ENCODE results near the gene RSKR. TPM values are rescaled to one million over a fixed set of nuclear protein-coding genes. Genes with fewer than 3 reads are reported as not detected.
"Not testable (repeated sequence)": the region's sequence is repeated elsewhere in the genome, so short reads cannot be mapped to it uniquely, and the experiment has no call there.

Gene RSKR
- total RNA-seq, 1 experiment from 2014 or later, result 15.7 TPM

DNA sequence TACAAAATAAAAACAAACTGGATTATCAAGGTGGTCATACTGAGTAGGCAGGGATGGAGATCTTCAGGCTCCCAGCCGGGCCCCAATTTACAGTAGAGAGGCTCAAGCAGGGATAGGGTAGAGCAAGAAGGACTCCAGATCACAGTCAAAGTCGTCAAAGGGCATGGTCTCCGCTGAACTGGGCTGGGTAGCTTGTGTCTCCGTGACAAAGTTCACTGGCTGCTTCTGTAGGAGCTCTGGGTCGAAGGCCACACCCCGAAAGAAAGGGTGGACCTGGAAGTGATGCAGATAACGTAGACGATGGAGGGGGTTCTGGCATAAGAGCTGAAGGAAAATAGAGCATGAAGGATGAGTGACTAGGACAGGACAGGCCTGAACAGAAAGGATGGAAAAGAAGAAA lies 3.6 kb downstream of the RSKR start:
- H3K36me3 Mint-ChIP-seq (ENCODE audit: insufficient read depth, unreplicated experiment), result peaks cover 38% of the 10 kb centered on the region
- H3K27me3 ChIP-seq (replicated peaks; ENCODE audit: control insufficient read depth, insufficient read depth, low read length), result no peaks in the 10 kb centered on the region
- no peaks in the 10 kb centered on the region for H3K27me3 Mint-ChIP-seq (ENCODE audit: insufficient read depth, unreplicated experiment)
- peaks cover 2% of the 10 kb centered on the region; the same call in 1 of the 2 replicates for H3K36me3 ChIP-seq (ENCODE audit: control insufficient read depth, insufficient read depth, low read length)
- H3K4me1 ChIP-seq, result no peaks in the 10 kb centered on the region; the same call in 1 of the 2 replicates
- peaks cover 9% of the 10 kb centered on the region for H3K4me1 Mint-ChIP-seq (ENCODE audit: low read depth, unreplicated experiment)
- POLR2A ChIA-PET, result interaction anchor here (0.6 kb wide), 1 partner anchor 25 kb away, joined by 4 read pairs; no protein-coding TSS in a partner anchor
- no peak overlapping the region for H3K4me3 ChIP-seq (ENCODE audit: low read depth, low read length)
- H3K4me3 Mint-ChIP-seq (ENCODE audit: unreplicated experiment), result no peak overlapping the region
- CTCF ChIA-PET, result no interaction called here
- no TSS peak for BruUV-seq (replicated peaks)
- no peak overlapping the region for H3K27ac Mint-ChIP-seq (ENCODE audit: unreplicated experiment)
- TF ChIP-seq, protein P1, sequence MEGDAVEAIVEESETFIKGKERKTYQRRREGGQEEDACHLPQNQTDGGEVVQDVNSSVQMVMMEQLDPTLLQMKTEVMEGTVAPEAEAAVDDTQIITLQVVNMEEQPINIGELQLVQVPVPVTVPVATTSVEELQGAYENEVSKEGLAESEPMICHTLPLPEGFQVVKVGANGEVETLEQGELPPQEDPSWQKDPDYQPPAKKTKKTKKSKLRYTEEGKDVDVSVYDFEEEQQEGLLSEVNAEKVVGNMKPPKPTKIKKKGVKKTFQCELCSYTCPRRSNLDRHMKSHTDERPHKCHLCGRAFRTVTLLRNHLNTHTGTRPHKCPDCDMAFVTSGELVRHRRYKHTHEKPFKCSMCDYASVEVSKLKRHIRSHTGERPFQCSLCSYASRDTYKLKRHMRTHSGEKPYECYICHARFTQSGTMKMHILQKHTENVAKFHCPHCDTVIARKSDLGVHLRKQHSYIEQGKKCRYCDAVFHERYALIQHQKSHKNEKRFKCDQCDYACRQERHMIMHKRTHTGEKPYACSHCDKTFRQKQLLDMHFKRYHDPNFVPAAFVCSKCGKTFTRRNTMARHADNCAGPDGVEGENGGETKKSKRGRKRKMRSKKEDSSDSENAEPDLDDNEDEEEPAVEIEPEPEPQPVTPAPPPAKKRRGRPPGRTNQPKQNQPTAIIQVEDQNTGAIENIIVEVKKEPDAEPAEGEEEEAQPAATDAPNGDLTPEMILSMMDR (IDR thresholded peaks at IDR 0.05; ENCODE audit: insufficient read depth in 1 of 2, low read depth in 1 of 2, low read length in 1 of 2, severe bottlenecking in 1 of 2, unreplicated experiment in 1 of 2), result no peak
- no peaks in the 10 kb centered on the region for H3K9me3 ChIP-seq
- no peaks in the 10 kb centered on the region for H3K9me3 Mint-ChIP-seq (ENCODE audit: unreplicated experiment)
- intact Hi-C loops (cut with micrococcal nuclease; ENCODE audit: unreplicated experiment), result no loop called here
- no peak for DNase-seq

DNA sequence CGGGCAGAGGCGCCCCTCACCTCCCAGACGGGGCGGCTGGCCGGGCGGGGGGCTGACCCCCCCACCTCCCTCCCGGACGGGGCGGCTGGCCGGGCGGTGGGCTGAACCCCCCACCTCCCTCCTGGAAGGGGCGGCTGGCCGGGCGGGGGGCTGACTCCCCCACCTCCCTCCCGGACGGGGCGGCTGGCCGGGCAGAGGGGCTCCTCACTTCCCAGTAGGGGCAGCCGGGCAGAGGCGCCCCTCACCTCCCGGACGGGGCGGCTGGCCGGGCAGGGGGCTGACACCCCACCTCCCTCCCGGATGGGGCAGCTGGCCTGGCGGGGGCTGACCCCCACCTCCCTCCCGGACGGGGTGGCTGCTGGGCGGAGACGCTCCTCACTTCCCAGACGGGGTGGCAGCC lies 10.0 kb downstream of the RSKR start:
- H3K27ac Mint-ChIP-seq (ENCODE audit: unreplicated experiment); H3K27me3 ChIP-seq (replicated peaks; ENCODE audit: control insufficient read depth, insufficient read depth, low read length); intact Hi-C loops (cut with micrococcal nuclease; ENCODE audit: unreplicated experiment); H3K4me1 ChIP-seq; H3K9me3 ChIP-seq; H3K4me3 ChIP-seq (ENCODE audit: low read depth, low read length); H3K9me3 Mint-ChIP-seq (ENCODE audit: unreplicated experiment); DNase-seq; POLR2A ChIA-PET; H3K4me3 Mint-ChIP-seq (ENCODE audit: unreplicated experiment); H3K36me3 ChIP-seq (ENCODE audit: control insufficient read depth, insufficient read depth, low read length); H3K27me3 Mint-ChIP-seq (ENCODE audit: insufficient read depth, unreplicated experiment); BruUV-seq (replicated peaks); CTCF ChIA-PET: not testable (repeated sequence)
- Mint-ChIP-seq H3K36me3 (ENCODE audit: insufficient read depth, unreplicated experiment) (peaks cover 21% of the 10 kb centered on the region), H3K4me1 (ENCODE audit: low read depth, unreplicated experiment) (peaks cover 11% of the 10 kb centered on the region)

DNA sequence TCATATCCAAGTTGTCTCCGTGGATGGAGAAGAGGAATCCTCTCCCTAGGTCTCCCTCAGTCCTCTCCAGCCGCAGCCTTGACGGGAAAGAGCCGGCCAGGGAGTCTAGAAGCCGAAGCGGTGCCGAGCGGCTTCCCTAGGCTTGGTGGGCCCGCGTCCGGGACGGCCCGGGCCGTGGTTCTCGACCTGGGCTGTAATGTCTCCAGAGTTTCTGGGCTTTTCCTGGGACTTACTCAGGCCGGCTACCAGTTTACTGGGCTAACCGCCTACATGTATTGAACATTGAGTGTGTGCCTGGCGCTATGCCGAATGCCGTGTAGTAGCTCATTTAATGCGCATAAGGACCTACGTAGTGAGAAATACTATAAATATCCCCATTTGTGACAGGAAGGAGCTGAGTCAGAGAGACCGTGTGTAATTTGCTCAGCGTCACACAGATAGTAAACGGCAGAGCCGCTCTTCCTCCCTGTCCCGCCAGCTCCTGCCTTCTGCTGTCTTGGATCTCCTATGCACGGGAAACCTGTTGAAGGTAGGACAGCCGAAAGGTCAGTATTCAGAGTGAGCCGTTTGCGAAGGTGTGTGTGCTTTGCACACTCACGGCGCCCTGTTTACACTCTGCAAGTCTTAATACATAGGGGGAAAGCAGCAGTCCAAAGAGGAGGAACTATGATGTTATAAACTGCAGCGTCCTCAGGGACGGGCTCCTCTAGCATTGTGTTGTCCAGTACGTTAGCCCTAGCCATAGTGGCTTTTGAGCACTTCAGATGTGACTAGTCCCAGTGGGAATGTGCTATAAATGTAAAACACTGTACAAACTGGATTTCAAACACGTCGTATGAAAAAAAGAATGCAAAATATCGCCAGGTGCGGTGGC lies 14.4 kb downstream of the RSKR start:
- Mint-ChIP-seq H3K9me3 (ENCODE audit: unreplicated experiment) (no peaks in the 10 kb centered on the region), H3K27ac (ENCODE audit: unreplicated experiment) (peak overlapping the region; percentile 99), H3K36me3 (ENCODE audit: insufficient read depth, unreplicated experiment) (peaks cover 45% of the 10 kb centered on the region), H3K27me3 (ENCODE audit: insufficient read depth, unreplicated experiment) (no peaks in the 10 kb centered on the region), H3K4me3 (ENCODE audit: unreplicated experiment) (peak overlapping the region; percentile 96), H3K4me1 (ENCODE audit: low read depth, unreplicated experiment) (peaks cover 20% of the 10 kb centered on the region)
- TSS peak; percentile 83 for BruUV-seq (replicated peaks)
- Histone ChIP-seq H3K36me3 (ENCODE audit: control insufficient read depth, insufficient read depth, low read length) (no peaks in the 10 kb centered on the region), H3K27me3 (replicated peaks; ENCODE audit: control insufficient read depth, insufficient read depth, low read length) (no peaks in the 10 kb centered on the region), H3K9me3 (no peaks in the 10 kb centered on the region), H3K4me3 (ENCODE audit: low read depth, low read length) (peak overlapping the region; percentile 86), H3K4me1 (peaks cover 6% of the 10 kb centered on the region)
- POLR2A ChIA-PET, result interaction anchor here (0.5 to 1.4 kb wide), 6 partner anchors 15 to 62 kb away, joined by 3 to 9 read pairs (median 6); partner anchors contain the start of genes ALDOC, BLTP2, PIGS and SDF2
- peak; percentile 55 to 65 for DNase-seq
- intact Hi-C loops (cut with micrococcal nuclease; ENCODE audit: unreplicated experiment), result loop anchor here (2.0 to 10.0 kb wide), 2 partner anchors 23 to 45 kb away; partner anchors contain the start of genes ALDOC and BLTP2
- CTCF ChIA-PET, result interaction anchor here (0.8 to 1.0 kb wide), 3 partner anchors 13 to 183 kb away, joined by 3 read pairs; partner anchors contain the start of gene PIGS
- TF ChIP-seq, protein P1 (IDR thresholded peaks at IDR 0.05; ENCODE audit: insufficient read depth in 1 of 2, low read depth in 1 of 2, low read length in 1 of 2, severe bottlenecking in 1 of 2, unreplicated experiment in 1 of 2), result no peak

All from Caco-2 (cell line).